GM19238 (cell line): ENCODE data around the gene ARL14EP.

ENCODE experiments used
- DNase-seq: peaks from one replicate; pipeline ENCODE4 v3.0.0; 2011; ENCODE audit warnings: low spot score; ENCODE audit not compliant: insufficient read length

ARL14EP gene

GRCh38 chr11:30322826-30323710 is at the start of gene ARL14EP:
TSS of gene ARL14EP (plus strand) at chr11:30323104. CDS start at chr11:30330949, 7,845 bp downstream.
- peak; percentile 69 for DNase-seq

DNA sequence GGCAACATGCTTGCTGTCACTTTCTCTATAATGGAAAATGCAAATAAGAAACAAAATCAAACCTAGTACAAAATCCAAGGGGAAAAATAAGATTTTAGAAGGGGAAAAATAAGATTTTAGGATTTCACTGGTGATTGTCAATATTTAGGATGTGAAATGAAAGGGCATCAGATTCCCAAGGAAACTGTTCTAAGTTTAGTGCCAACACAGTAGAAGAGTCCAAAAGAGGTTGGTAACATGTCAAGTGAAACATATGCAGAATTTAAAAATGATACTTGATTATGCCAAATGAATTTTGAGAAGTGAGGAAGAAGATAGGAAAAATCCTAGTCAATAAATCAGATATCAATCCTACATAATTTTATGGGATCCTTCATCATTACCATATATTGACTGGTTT is 45.7 kb upstream of the ARL14EP start:
- no peak for DNase-seq

DNA sequence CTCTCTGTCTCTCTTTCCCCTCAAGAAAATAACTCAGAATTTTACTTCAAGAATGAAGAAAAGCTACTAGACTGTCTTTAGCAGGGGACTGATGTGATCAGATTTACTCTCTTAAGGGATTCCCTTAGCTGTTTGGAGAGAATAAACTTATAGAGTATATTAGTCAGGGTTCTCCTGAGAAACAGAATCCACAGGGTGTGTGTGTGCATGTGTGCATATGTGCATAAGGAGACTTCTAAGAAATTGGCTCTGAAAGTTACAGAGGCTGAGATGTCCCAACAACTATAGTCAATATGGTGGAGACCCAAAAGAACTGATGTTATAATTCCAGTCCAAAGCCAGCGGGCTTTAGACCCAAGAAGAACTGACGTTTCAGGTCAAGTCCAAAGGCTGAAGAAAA is 43.1 kb upstream of the ARL14EP start:
- no peak for DNase-seq

GRCh38 chr11:30281476-30282288 is 41.2 kb upstream of the ARL14EP start:
- no peak for DNase-seq

DNA sequence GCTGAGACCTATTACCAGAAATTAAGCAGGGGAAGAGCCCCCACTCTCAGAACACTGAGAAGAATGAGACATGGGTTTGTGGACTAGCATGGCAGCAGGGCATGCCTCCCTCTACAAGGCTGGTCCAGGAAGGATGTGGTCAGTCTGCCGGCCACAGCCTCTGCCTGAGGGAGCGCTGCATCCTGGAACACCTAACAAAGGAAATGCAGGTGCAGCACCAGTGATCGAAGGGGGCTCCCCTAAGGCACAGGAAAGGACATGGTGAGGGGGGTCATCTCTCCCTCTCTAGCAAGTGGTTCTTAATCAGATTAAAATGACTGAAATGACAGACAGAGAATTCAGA is 40.6 kb upstream of the ARL14EP start:
- DNase-seq = no peak

- DNase-seq = no peak
These were observed 38.1 kb upstream of the ARL14EP start for GRCh38 chr11:30284836-30285235.

- DNase-seq = no peak
These were observed 37.3 kb upstream of the ARL14EP start for GRCh38 chr11:30285416-30286121.

GRCh38 chr11:30291331-30291730 is 31.6 kb upstream of the ARL14EP start:
- no peak for DNase-seq

GRCh38 chr11:30292545-30292944 is 30.4 kb upstream of the ARL14EP start:
- no peak for DNase-seq

DNA sequence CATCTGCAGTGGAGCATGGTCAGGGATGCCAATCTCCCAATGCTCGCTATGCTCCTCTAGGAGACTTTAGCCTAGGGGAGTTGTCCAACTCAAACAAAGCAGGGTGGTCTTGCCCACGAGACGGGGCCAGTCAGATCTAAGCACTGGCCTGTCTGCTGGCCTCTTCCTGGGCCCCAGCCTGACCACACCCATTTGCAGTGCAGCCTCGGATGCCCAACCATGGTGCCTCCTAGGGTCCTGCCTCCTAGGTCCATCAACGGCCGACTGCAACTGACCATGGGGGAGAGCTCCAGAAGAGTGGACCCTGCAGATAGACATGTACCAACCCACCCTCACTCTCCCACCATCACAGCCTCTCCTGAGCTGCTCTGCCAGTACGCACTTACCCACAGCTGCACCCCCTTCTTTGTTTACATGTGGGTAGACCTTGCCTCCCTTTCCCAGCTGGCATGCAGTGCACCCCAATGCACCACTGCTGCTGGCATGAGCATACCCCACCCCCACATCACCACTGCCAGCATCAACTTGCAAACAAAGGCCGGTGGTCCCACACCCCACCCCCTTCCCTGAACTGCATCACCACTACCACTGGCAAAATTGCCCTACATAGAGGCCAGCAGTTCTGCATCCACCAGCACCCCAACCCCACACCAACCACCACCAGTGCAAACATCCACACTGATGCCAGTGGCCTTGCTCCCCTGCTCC is 27.6 kb upstream of the ARL14EP start:
- no peak for DNase-seq

DNA sequence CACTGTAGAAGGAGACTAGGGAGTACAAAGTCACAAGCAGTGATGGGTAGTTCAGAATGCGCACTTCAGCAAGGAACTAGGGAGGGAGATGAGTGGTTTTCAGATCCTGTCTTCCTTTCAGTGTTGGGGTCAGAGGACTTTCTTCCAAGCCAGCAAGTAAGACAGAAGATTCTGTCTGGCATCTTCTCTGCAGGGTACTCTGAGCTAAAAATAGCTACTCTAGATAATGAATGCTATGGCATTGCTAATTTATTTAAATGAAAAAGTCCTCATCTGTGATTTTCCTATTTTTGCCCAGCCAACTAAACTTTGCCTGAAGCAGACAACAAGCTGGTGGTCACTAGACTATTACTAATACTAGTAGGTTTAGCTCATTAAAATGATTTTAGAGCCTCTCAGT is 18.3 kb upstream of the ARL14EP start:
- DNase-seq = no peak

GRCh38 chr11:30310623-30311022 is 12.3 kb upstream of the ARL14EP start:
- no peak for DNase-seq

DNA sequence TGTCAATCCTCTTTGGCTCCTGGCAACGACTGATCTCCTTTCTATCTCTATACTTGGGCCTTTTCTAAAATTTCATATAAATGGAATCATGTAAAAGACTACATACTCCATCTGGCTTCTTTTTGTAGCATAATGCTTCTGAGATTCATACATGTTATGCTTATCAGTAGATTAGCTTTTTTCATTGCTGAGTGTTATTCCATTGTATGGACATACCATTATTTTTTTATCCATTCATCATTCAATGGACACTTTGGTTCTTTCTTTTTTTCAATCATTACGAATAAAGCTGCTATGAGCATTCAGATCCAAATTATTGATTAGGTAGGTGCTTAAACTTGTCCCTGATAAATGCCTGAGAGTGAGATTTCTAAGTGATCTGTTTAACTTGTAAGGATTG is 11.7 kb upstream of the ARL14EP start:
- DNase-seq = no peak

- no peak for DNase-seq
These were observed 10.7 kb upstream of the ARL14EP start for GRCh38 chr11:30312243-30312642.

- no peak for DNase-seq
These were observed 9.3 kb upstream of the ARL14EP start for GRCh38 chr11:30313580-30313979.

DNA sequence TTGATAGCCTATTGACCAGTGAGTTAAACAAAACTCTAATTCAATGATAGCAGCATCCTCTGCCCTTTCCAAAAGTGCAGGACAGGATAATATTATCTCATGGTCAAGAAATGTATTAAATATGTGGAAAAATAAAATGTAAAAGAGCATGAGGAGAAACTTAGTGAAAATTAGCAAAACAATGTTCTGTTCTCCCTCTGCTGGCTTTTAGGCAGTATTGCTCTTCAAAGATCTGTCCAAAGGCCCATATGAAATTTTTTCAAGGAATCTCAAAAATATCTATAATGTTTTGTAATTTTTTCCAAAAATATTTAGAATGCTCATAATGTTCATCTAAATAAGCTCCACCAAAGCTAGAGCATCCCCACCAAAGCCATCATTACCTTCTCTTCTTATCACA is 8.3 kb upstream of the ARL14EP start:
- no peak for DNase-seq

DNA sequence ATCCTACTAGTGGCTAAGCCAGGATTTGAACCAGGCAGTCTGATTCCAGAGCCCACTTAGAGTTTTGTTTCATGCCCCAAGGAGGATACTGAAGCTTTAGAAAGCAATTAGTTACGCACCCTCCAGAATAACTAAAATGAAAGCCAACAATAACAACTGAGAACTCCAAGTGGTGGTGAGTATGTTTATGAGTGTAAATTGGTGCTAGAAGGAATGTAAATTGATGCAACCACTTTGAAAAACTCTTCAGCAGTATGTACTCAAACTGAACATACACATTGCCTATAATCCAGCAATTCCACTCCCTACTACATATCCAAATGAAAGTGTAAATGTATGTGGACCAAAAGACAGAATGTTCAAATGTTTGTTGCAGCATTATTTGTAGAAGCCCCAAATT is 6.7 kb upstream of the ARL14EP start:
- DNase-seq = no peak

- DNase-seq = no peak
These were observed 5.9 kb upstream of the ARL14EP start for GRCh38 chr11:30317030-30317429.

DNA sequence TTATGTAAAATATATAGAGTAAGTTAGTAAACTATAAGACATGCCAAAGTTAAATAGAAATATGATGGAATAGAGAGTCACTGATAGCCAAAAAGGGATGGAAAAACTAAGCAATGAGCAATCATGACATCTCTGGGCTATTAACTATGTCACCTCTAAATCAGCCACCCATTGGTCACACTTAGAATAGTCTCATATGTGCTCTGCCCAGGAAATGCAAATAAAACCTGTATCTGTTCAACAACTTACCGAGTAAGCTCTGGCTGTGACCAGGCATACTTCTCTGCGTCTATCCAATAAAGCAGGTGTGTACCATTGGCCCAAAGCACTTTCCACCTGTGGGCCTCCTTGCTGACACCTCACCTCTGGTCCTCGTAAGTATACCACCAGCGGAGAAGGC is 1.6 kb upstream of the ARL14EP start:
- no peak for DNase-seq

DNA sequence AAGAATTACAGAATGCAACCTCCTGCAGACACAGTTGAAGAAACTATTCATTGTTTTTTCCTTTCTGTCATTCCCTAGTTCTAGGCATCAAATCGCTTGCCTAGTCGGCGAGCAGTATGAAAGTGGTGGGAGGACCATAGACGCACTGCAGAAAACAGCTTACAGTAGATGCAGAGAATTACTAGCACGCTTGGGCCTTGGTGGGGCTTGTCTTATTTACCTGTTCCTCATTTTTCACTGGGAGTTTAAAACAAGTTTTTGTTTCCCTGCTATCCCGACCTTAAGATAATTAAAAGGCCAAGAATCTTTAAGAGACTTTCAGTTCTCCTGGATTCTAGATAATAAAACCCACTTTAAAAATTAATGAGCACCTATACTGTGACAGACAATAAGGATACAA is 713 bp upstream of the ARL14EP start:
- no peak for DNase-seq

- DNase-seq = no peak
These were observed 3.3 kb downstream of the ARL14EP start for GRCh38 chr11:30326114-30326778.
